HepG2 (cell line): ENCODE data around the gene CFAP97. TPM values are rescaled to one million over a fixed set of nuclear protein-coding genes. Genes with fewer than 3 reads are reported as not detected.

Experiments used
- ONECUT2 ChIP-seq: sonication (generic); formaldehyde crosslinking; IDR thresholded peaks from 2 replicates; pipeline ENCODE4 v1.4.0; 2020; ENCODE audit warnings: missing genetic modification reagents
- polyA plus RNA-seq, 8 experiments: library from polyadenylated mRNA; depleted of rRNA in 3 of 8; stranded (reverse) in 7 of 8; unstranded in 1 of 8; fragments of >200 nt; fragmentation: Illumina TruSeq in 4 of 8; extraction: Trizol in 4 of 8; gene quantifications; 2 replicates each; pipeline versions ENCODE4 v1.2.1 to v1.2.3, GENCODE V29; 2011 to 2016; ENCODE audit warnings: low read depth in 4 of 8, missing spikeins in 1 of 8, mixed read lengths in 1 of 8; ENCODE audit not compliant: insufficient read depth in 1 of 8
- total RNA-seq, 5 experiments: library from RNA; depleted of rRNA; stranded (reverse); fragments of >200 nt; fragmentation: Illumina TruSeq; extraction: Trizol; gene quantifications; 2 replicates each; pipeline ENCODE4 v1.2.3, GENCODE V29; 2016; ENCODE audit warnings: low read depth in 1 of 5
- TF ChIP-seq, protein P1 (sequence below): sonication (generic); formaldehyde crosslinking; IDR thresholded peaks from 2 replicates; pipeline ENCODE4 v1.4.0; 2020; ENCODE audit warnings: missing genetic modification reagents, borderline replicate concordance
- TF ChIP-seq, protein P2 (sequence below): sonication (generic); formaldehyde crosslinking; IDR thresholded peaks from 2 replicates; pipeline ENCODE4 v1.5.0; 2020; ENCODE audit warnings: mild to moderate bottlenecking, missing genetic modification reagents
- TF ChIP-seq, protein P3 (sequence below): sonication (generic); formaldehyde crosslinking; conservative IDR thresholded peaks from 2 replicates; pipeline ENCODE4 v1.8.0; 2022; ENCODE audit warnings: mild to moderate bottlenecking, moderate library complexity, missing genetic modification reagents
- TF ChIP-seq, protein P4 (sequence below): sonication (generic); formaldehyde crosslinking; IDR thresholded peaks from 2 replicates; pipeline ENCODE4 v1.5.0; 2020; ENCODE audit warnings: mild to moderate bottlenecking, missing genetic modification reagents, borderline replicate concordance
- TF ChIP-seq, protein P5 (sequence below): sonication (generic); formaldehyde crosslinking; IDR thresholded peaks from 2 replicates; pipeline ENCODE4 v1.4.0; 2020; ENCODE audit warnings: missing genetic modification reagents

The CFAP97 gene
- total and polyA plus RNA-seq, 2 of the 13 experiments (the other 11 are each of a cell fraction or from before 2014, with no cell fraction given) = 32.1 to 44.4 TPM

DNA sequence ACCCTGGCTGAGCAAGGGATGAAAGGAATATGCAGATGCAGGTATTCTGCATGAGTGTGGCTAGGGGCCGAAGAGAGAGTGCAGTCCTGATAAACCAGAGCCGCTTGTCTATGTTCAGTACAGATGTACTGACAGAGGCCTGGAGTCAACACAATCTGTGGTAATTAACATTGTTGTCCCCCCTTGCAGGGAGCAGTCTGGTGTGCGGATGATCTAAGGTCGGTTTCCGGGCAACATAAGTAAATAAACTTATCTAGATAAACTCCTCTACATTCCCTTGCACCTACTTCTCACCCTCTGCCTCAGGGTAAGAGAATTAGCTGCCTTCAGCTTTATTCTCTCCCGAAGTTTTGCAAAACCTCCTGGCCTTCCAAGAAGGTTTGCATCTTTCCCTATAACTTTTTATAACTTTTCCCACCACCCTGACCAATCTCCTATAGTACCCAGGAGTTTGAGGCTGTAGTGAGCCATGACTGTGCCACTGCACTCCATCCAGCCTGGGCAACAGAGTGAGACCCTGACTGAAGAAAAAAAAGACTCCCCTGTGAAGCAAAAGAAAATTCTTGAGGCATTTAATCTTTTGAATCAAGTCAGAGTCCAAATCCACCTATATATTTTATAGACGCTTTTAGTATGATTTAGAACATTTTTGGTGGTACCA is 32.2 kb upstream of the CFAP97 start (continued):
- TF ChIP-seq, protein P1, sequence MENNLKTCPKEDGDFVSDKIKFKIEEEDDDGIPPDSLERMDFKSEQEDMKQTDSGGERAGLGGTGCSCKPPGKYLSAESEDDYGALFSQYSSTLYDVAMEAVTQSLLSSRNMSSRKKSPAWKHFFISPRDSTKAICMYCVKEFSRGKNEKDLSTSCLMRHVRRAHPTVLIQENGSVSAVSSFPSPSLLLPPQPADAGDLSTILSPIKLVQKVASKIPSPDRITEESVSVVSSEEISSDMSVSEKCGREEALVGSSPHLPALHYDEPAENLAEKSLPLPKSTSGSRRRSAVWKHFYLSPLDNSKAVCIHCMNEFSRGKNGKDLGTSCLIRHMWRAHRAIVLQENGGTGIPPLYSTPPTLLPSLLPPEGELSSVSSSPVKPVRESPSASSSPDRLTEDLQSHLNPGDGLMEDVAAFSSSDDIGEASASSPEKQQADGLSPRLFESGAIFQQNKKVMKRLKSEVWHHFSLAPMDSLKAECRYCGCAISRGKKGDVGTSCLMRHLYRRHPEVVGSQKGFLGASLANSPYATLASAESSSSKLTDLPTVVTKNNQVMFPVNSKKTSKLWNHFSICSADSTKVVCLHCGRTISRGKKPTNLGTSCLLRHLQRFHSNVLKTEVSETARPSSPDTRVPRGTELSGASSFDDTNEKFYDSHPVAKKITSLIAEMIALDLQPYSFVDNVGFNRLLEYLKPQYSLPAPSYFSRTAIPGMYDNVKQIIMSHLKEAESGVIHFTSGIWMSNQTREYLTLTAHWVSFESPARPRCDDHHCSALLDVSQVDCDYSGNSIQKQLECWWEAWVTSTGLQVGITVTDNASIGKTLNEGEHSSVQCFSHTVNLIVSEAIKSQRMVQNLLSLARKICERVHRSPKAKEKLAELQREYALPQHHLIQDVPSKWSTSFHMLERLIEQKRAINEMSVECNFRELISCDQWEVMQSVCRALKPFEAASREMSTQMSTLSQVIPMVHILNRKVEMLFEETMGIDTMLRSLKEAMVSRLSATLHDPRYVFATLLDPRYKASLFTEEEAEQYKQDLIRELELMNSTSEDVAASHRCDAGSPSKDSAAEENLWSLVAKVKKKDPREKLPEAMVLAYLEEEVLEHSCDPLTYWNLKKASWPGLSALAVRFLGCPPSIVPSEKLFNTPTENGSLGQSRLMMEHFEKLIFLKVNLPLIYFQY (CRISPR knock-in tag) = no peak
- TF ChIP-seq, protein P2, sequence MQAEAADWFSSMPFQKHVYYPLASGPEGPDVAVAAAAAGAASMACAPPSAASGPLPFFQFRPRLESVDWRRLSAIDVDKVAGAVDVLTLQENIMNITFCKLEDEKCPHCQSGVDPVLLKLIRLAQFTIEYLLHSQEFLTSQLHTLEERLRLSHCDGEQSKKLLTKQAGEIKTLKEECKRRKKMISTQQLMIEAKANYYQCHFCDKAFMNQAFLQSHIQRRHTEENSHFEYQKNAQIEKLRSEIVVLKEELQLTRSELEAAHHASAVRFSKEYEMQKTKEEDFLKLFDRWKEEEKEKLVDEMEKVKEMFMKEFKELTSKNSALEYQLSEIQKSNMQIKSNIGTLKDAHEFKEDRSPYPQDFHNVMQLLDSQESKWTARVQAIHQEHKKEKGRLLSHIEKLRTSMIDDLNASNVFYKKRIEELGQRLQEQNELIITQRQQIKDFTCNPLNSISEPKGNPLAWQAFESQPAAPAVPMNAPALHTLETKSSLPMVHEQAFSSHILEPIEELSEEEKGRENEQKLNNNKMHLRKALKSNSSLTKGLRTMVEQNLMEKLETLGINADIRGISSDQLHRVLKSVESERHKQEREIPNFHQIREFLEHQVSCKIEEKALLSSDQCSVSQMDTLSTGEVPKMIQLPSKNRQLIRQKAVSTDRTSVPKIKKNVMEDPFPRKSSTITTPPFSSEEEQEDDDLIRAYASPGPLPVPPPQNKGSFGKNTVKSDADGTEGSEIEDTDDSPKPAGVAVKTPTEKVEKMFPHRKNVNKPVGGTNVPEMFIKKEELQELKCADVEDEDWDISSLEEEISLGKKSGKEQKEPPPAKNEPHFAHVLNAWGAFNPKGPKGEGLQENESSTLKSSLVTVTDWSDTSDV (CRISPR knock-in tag) = no peak
- TF ChIP-seq, protein P3, sequence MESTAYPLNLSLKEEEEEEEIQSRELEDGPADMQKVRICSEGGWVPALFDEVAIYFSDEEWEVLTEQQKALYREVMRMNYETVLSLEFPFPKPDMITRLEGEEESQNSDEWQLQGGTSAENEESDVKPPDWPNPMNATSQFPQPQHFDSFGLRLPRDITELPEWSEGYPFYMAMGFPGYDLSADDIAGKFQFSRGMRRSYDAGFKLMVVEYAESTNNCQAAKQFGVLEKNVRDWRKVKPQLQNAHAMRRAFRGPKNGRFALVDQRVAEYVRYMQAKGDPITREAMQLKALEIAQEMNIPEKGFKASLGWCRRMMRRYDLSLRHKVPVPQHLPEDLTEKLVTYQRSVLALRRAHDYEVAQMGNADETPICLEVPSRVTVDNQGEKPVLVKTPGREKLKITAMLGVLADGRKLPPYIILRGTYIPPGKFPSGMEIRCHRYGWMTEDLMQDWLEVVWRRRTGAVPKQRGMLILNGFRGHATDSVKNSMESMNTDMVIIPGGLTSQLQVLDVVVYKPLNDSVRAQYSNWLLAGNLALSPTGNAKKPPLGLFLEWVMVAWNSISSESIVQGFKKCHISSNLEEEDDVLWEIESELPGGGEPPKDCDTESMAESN (CRISPR knock-in tag) = no peak
- TF ChIP-seq, protein P4, sequence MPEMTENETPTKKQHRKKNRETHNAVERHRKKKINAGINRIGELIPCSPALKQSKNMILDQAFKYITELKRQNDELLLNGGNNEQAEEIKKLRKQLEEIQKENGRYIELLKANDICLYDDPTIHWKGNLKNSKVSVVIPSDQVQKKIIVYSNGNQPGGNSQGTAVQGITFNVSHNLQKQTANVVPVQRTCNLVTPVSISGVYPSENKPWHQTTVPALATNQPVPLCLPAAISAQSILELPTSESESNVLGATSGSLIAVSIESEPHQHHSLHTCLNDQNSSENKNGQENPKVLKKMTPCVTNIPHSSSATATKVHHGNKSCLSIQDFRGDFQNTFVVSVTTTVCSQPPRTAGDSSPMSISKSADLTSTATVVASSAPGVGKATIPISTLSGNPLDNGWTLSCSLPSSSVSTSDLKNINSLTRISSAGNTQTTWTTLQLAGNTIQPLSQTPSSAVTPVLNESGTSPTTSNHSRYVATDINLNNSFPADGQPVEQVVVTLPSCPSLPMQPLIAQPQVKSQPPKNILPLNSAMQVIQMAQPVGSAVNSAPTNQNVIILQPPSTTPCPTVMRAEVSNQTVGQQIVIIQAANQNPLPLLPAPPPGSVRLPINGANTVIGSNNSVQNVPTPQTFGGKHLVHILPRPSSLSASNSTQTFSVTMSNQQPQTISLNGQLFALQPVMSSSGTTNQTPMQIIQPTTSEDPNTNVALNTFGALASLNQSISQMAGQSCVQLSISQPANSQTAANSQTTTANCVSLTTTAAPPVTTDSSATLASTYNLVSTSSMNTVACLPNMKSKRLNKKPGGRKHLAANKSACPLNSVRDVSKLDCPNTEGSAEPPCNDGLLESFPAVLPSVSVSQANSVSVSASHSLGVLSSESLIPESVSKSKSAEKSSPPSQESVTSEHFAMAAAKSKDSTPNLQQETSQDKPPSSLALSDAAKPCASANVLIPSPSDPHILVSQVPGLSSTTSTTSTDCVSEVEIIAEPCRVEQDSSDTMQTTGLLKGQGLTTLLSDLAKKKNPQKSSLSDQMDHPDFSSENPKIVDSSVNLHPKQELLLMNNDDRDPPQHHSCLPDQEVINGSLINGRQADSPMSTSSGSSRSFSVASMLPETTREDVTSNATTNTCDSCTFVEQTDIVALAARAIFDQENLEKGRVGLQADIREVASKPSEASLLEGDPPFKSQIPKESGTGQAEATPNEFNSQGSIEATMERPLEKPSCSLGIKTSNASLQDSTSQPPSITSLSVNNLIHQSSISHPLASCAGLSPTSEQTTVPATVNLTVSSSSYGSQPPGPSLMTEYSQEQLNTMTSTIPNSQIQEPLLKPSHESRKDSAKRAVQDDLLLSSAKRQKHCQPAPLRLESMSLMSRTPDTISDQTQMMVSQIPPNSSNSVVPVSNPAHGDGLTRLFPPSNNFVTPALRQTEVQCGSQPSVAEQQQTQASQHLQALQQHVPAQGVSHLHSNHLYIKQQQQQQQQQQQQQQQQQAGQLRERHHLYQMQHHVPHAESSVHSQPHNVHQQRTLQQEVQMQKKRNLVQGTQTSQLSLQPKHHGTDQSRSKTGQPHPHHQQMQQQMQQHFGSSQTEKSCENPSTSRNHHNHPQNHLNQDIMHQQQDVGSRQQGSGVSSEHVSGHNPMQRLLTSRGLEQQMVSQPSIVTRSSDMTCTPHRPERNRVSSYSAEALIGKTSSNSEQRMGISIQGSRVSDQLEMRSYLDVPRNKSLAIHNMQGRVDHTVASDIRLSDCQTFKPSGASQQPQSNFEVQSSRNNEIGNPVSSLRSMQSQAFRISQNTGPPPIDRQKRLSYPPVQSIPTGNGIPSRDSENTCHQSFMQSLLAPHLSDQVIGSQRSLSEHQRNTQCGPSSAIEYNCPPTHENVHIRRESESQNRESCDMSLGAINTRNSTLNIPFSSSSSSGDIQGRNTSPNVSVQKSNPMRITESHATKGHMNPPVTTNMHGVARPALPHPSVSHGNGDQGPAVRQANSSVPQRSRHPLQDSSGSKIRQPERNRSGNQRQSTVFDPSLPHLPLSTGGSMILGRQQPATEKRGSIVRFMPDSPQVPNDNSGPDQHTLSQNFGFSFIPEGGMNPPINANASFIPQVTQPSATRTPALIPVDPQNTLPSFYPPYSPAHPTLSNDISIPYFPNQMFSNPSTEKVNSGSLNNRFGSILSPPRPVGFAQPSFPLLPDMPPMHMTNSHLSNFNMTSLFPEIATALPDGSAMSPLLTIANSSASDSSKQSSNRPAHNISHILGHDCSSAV (CRISPR knock-in tag) = no peak
- TF ChIP-seq ONECUT2 = no peak
- TF ChIP-seq, protein P5, sequence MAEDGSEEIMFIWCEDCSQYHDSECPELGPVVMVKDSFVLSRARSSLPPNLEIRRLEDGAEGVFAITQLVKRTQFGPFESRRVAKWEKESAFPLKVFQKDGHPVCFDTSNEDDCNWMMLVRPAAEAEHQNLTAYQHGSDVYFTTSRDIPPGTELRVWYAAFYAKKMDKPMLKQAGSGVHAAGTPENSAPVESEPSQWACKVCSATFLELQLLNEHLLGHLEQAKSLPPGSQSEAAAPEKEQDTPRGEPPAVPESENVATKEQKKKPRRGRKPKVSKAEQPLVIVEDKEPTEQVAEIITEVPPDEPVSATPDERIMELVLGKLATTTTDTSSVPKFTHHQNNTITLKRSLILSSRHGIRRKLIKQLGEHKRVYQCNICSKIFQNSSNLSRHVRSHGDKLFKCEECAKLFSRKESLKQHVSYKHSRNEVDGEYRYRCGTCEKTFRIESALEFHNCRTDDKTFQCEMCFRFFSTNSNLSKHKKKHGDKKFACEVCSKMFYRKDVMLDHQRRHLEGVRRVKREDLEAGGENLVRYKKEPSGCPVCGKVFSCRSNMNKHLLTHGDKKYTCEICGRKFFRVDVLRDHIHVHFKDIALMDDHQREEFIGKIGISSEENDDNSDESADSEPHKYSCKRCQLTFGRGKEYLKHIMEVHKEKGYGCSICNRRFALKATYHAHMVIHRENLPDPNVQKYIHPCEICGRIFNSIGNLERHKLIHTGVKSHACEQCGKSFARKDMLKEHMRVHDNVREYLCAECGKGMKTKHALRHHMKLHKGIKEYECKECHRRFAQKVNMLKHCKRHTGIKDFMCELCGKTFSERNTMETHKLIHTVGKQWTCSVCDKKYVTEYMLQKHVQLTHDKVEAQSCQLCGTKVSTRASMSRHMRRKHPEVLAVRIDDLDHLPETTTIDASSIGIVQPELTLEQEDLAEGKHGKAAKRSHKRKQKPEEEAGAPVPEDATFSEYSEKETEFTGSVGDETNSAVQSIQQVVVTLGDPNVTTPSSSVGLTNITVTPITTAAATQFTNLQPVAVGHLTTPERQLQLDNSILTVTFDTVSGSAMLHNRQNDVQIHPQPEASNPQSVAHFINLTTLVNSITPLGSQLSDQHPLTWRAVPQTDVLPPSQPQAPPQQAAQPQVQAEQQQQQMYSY (CRISPR knock-in tag) = no peak
